HG02852 (cell line): ENCODE data around the gene PTPN5.
A peak's percentile ranks its signal among the peaks of the same experiment; 100 is the strongest.
"Not testable (repeated sequence)": the region's sequence is repeated elsewhere in the genome, so short reads cannot be mapped to it uniquely, and the experiment has no call there.

ENCODE experiments used
- ATAC-seq: cut with Tn5 transposase; IDR thresholded peaks from one replicate; pipeline ENCODE4 v1.9.1; 2021; ENCODE audit warnings: mild to moderate bottlenecking, moderate library complexity; ENCODE audit not compliant: unreplicated experiment

The PTPN5 gene

GRCh38 chr11:18791207-18791968 is at the start of gene PTPN5:
PTPN5 (minus strand) TSS chr11:18791798; CDS start chr11:18771958, 19,840 bp downstream.
- no peak for ATAC-seq

GRCh38 chr11:18836417-18836816 is 44.8 kb upstream of the PTPN5 start:
- no peak for ATAC-seq

GRCh38 chr11:18834754-18835466 is 43.3 kb upstream of the PTPN5 start:
- no peak for ATAC-seq

GRCh38 chr11:18820160-18820559 is 28.6 kb upstream of the PTPN5 start:
- not testable (repeated sequence) for ATAC-seq

GRCh38 chr11:18804199-18804999 is 12.8 kb upstream of the PTPN5 start:
- ATAC-seq, result no peak

- no peak for ATAC-seq
Measured at GRCh38 chr11:18802381-18803257, 11.0 kb upstream of the PTPN5 start.

GRCh38 chr11:18798799-18799469 is 7.3 kb upstream of the PTPN5 start:
- no peak for ATAC-seq

GRCh38 chr11:18794956-18795355 is 3.4 kb upstream of the PTPN5 start:
- ATAC-seq, result no peak

- ATAC-seq, result no peak
Measured at GRCh38 chr11:18792827-18793226, 1.2 kb upstream of the PTPN5 start.

- ATAC-seq, result no peak
Measured at GRCh38 chr11:18791969-18792628, 501 bp upstream of the PTPN5 start.

- ATAC-seq, result no peak
Measured at GRCh38 chr11:18790883-18791206, 753 bp downstream of the PTPN5 start.

GRCh38 chr11:18789942-18790341 is 1.7 kb downstream of the PTPN5 start:
- no peak for ATAC-seq

- no peak for ATAC-seq
Measured at GRCh38 chr11:18785411-18785810, 6.2 kb downstream of the PTPN5 start.

- no peak for ATAC-seq
Measured at GRCh38 chr11:18780896-18781295, 10.7 kb downstream of the PTPN5 start.

GRCh38 chr11:18780329-18780728 is 11.3 kb downstream of the PTPN5 start:
- ATAC-seq, result no peak

- ATAC-seq, result no peak
Measured at GRCh38 chr11:18778468-18778867, 13.1 kb downstream of the PTPN5 start.

GRCh38 chr11:18776324-18776723 is 15.3 kb downstream of the PTPN5 start:
- no peak for ATAC-seq

- peak; percentile 78 for ATAC-seq
Measured at GRCh38 chr11:18775492-18776292, 15.9 kb downstream of the PTPN5 start.

GRCh38 chr11:18774801-18775200 is 16.8 kb downstream of the PTPN5 start:
- no peak for ATAC-seq
